Calu3 (cell line): Measurements from ENCODE around the gene TBC1D17. TPM values are rescaled to one million over a fixed set of nuclear protein-coding genes. Genes with fewer than 3 reads are reported as not detected.
A peak's percentile ranks its signal among the peaks of the same experiment; 100 is the strongest.

Source experiments
- BruUV-seq: library from RNA; stranded (reverse); fragments of 400-500 nt; replicated peaks from 2 replicates; lab custom pipeline; 2021; lab: Mats Ljungman, UMichigan
- CTCF ChIA-PET: fragments of 300-600 bp; sonication (Branson Sonifier 250); formaldehyde crosslinking; loops from one replicate; lab custom pipeline; 2022; ENCODE audit warnings: antibody characterized with exemption; lab: Charles Lee
- DNase-seq: peaks from one replicate; pipeline ENCODE4 v3.0.0; 2022
- H3K27ac Mint-ChIP-seq: one replicate; pipeline ENCODE4 v1.8.0; 2022; ENCODE audit warnings: mixed read lengths; ENCODE audit not compliant: unreplicated experiment
- H3K27me3 Mint-ChIP-seq: one replicate; pipeline ENCODE4 v1.8.0; 2022; ENCODE audit warnings: mixed read lengths; ENCODE audit not compliant: unreplicated experiment
- H3K36me3 Mint-ChIP-seq: one replicate; pipeline ENCODE4 v1.8.0; 2022; ENCODE audit warnings: mild to moderate bottlenecking, moderate library complexity, mixed read lengths; ENCODE audit not compliant: insufficient read depth, unreplicated experiment
- H3K4me1 Mint-ChIP-seq: one replicate; pipeline ENCODE4 v1.8.0; 2022; ENCODE audit warnings: mild to moderate bottlenecking, low read depth, mixed read lengths; ENCODE audit not compliant: unreplicated experiment
- H3K4me3 Mint-ChIP-seq: one replicate; pipeline ENCODE4 v1.8.0; 2022; ENCODE audit warnings: mild to moderate bottlenecking, low read depth, moderate library complexity, mixed read lengths; ENCODE audit not compliant: unreplicated experiment
- H3K9me3 Mint-ChIP-seq: one replicate; pipeline ENCODE4 v1.8.0; 2022; ENCODE audit warnings: low read depth, mixed read lengths; ENCODE audit not compliant: unreplicated experiment
- intact Hi-C: fragments of 100-400 bp; cut with micrococcal nuclease; formaldehyde crosslinking; loops from one replicate; pipeline ENCODE4 v1.10.0; 2022; ENCODE audit not compliant: unreplicated experiment
- total RNA-seq: library from RNA; stranded (reverse); gene quantifications from 2 replicates; pipeline ENCODE4 v1.2.3, GENCODE V29; 2022
- TF ChIP-seq, protein P1 (sequence below): fragments of 200-600 bp; IDR thresholded peaks from one replicate; pipeline ENCODE4 v1.8.0; 2022; ENCODE audit warnings: antibody characterized with exemption; ENCODE audit not compliant: unreplicated experiment

Gene TBC1D17
- total RNA-seq, 1 experiment from 2014 or later: 56.9 TPM

DNA sequence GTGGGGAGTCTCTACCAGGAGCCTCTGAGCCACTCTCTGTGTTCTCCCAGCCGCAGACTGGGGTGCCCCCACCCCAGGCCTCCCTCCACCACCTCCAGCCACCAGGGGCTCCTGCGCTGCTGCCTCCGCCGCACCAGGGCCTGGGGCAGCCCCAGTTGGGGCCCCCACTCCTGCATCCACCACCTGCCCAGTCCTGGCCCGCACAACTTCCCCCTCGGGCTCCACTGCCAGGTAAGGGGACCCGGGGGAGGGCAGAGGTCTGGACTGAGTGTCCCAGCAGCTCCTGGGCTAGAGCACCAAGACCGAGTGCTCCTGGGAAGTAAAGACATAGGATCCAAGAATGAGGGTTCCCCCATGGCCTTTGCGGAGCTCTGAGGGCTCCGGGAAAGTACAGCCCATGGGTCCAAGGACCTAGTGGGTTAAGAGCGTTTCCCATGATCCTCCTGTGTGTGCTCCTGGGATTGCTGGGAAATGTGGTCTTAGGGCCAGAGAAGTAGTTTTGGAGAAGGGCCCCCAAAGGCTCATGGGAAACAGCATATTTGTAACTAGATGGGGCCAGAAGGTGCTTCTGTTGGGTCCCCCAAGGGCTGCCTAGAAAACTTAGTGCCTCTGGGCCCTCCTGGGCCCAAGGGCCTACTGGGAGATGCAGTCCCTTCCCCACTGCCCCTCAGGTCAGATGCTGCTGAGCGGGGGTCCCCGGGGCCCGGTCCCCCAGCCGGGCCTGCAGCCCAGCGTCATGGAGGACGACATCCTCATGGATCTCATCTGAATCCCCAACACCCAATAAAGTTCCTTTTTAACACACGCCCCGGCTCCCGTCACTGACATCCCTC is 41.1 kb upstream of the TBC1D17 start:
- BruUV-seq: no TSS peak
- TF ChIP-seq, protein P1, sequence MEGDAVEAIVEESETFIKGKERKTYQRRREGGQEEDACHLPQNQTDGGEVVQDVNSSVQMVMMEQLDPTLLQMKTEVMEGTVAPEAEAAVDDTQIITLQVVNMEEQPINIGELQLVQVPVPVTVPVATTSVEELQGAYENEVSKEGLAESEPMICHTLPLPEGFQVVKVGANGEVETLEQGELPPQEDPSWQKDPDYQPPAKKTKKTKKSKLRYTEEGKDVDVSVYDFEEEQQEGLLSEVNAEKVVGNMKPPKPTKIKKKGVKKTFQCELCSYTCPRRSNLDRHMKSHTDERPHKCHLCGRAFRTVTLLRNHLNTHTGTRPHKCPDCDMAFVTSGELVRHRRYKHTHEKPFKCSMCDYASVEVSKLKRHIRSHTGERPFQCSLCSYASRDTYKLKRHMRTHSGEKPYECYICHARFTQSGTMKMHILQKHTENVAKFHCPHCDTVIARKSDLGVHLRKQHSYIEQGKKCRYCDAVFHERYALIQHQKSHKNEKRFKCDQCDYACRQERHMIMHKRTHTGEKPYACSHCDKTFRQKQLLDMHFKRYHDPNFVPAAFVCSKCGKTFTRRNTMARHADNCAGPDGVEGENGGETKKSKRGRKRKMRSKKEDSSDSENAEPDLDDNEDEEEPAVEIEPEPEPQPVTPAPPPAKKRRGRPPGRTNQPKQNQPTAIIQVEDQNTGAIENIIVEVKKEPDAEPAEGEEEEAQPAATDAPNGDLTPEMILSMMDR: no peak
- intact Hi-C loops: no loop called here
- Mint-ChIP-seq H3K36me3 (peaks cover 69% of the 10 kb centered on the region), H3K27ac (no peak overlapping the region), H3K4me1 (no peaks in the 10 kb centered on the region), H3K9me3 (no peaks in the 10 kb centered on the region), H3K27me3 (no peaks in the 10 kb centered on the region), H3K4me3 (no peak overlapping the region)
- CTCF ChIA-PET: no interaction called here
- no peak for DNase-seq

DNA sequence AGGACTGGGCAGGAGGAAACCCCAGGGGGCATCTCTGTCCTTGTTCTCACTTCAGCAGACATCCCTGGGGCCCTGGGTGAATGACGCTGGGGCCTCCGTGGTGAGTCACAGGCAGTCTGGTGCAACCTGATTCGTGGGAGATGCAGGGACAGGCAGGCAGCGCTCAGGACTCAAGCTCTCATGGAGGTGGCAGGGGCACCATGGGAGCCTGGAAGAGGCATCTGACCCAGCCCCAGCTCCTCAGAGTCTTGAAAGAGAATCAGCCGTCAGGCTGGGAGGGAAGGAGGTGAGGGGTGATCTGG is 40.5 kb upstream of the TBC1D17 start:
- Mint-ChIP-seq H3K9me3 (no peaks in the 10 kb centered on the region), H3K27me3 (no peaks in the 10 kb centered on the region), H3K4me3 (no peak overlapping the region), H3K4me1 (no peaks in the 10 kb centered on the region), H3K36me3 (peaks cover 68% of the 10 kb centered on the region), H3K27ac (no peak overlapping the region)
- DNase-seq: no peak
- no TSS peak for BruUV-seq
- intact Hi-C loops: no loop called here
- TF ChIP-seq, protein P1: no peak
- CTCF ChIA-PET: no interaction called here

DNA sequence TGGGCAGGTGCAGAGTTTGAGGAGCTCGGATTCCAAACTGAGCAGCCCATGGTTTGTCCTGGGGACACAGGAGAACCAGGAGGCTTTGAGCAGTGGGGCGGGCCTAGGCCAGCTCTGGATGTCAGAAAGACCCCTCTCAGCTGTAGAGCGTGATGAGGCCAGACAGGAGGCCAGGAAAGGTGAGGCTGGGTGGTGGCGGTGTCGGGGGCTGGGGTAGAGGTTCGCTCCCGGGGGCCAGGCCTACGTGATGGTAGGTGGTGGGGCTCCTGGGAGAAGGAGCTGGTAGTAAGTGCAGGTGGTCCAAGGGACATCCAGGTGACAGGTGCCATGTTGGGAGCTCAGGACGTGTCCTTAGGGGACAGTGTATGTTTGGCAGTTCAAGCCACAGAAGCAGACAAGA is 40.1 kb upstream of the TBC1D17 start:
- BruUV-seq: no TSS peak
- DNase-seq: no peak
- no peaks in the 10 kb centered on the region for H3K4me1 Mint-ChIP-seq
- no peaks in the 10 kb centered on the region for H3K27me3 Mint-ChIP-seq
- no peaks in the 10 kb centered on the region for H3K9me3 Mint-ChIP-seq
- H3K4me3 Mint-ChIP-seq: no peak overlapping the region
- CTCF ChIA-PET: no interaction called here
- TF ChIP-seq, protein P1: no peak
- intact Hi-C loops: no loop called here
- H3K36me3 Mint-ChIP-seq: peaks cover 66% of the 10 kb centered on the region
- no peak overlapping the region for H3K27ac Mint-ChIP-seq

DNA sequence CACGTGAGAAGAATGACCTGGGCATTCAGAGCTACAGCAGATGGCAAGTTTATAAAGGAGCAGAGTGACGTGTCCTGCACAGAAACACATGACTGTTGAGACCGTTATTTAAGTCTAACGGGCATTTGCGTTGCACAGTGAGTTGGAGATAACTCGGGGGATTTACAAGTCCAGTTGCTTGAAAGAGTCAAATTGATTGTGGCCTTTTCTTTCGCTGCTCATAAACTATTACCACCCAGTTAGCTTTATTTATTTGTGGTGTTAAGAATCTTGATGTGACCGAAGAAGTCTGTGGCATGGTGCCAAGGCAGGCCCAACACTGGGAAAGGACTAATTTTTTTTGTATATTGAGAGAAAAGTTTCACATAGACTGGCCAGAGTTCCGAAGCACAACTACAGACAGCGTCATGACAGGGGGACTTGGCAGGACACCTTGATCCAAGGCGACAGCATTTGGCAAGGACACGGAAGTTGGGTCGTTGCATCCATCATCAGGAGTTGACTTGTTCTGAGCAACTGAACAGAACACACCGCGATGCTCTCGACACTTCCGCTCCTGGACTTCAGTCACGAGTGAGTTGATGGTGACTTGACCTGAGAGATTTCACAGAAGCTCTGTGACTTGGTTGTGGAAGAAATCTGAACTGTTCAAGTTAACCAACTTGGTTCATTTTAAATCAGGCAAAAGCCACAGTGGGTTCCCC is 38.5 kb upstream of the TBC1D17 start:
- Mint-ChIP-seq H3K9me3 (no peaks in the 10 kb centered on the region), H3K27ac (no peak overlapping the region), H3K36me3 (peaks cover 51% of the 10 kb centered on the region), H3K4me1 (no peaks in the 10 kb centered on the region), H3K4me3 (no peak overlapping the region), H3K27me3 (no peaks in the 10 kb centered on the region)
- CTCF ChIA-PET: interaction anchor here (0.8 kb wide), 1 partner anchor 11 kb away, joined by 4 read pairs; no protein-coding TSS in a partner anchor
- TF ChIP-seq, protein P1: no peak
- TSS peak; percentile 14 for BruUV-seq
- DNase-seq: no peak
- intact Hi-C loops: no loop called here
